Kidney (tissue), 14 donors: Measurements from ENCODE around the gene NOLC1. TPM values are rescaled to one million over a fixed set of nuclear protein-coding genes. Genes with fewer than 3 reads are reported as not detected.
"Not testable (repeated sequence)": the region's sequence is repeated elsewhere in the genome, so short reads cannot be mapped to it uniquely, and the experiment has no call there.

Source experiments
- DNase-seq, 5 donors: peaks; one replicate each; pipeline ENCODE4 v3.0.0-alpha.2; 2013 to 2020
- FAIRE-seq: peaks from 2 replicates; lab custom pipeline; 2012; peaks lifted over from hg19 to GRCh38; lab: Jason Lieb, UNC
- H3K27ac ChIP-seq, 2 donors: one replicate each; pipeline ENCODE4 v1.7.0; 2013; ENCODE audit warnings: low read depth in 2 of 2, low read length in 2 of 2, inconsistent platforms in 1 of 2
- H3K27me3 ChIP-seq: one replicate; pipeline ENCODE4 v1.7.1; 2013; ENCODE audit warnings: low read length, inconsistent platforms; ENCODE audit not compliant: control insufficient read depth, insufficient read depth
- H3K36me3 ChIP-seq, 3 donors: one replicate each; pipeline versions ENCODE4 v1.7.0 to v1.7.1; 2013; ENCODE audit warnings: low read length in 3 of 3, control low read depth in 1 of 3, inconsistent platforms in 1 of 3; ENCODE audit not compliant: insufficient read depth in 3 of 3, control insufficient read depth in 2 of 3
- H3K4me1 ChIP-seq, 3 donors: one replicate each; pipeline versions ENCODE4 v1.7.0 to v1.7.1; 2013; ENCODE audit warnings: low read length in 3 of 3, inconsistent platforms in 1 of 3, low read depth in 1 of 3; ENCODE audit not compliant: control insufficient read depth in 2 of 3, insufficient read depth in 2 of 3
- H3K4me3 ChIP-seq, 3 donors: one replicate each; pipeline versions ENCODE4 v1.7.0 to v1.8.1; 2013; ENCODE audit warnings: low read length in 3 of 3, control low read depth in 1 of 3, inconsistent platforms in 1 of 3
- H3K9ac ChIP-seq, 3 donors: one replicate each; pipeline versions ENCODE4 v1.7.0 to v1.7.1; 2013; ENCODE audit warnings: low read length in 3 of 3, control low read depth in 1 of 3, inconsistent platforms in 1 of 3
- H3K9me3 ChIP-seq, 3 donors: one replicate each; pipeline versions ENCODE4 v1.7.0 to v1.7.1; 2013; ENCODE audit warnings: low read length in 3 of 3, control low read depth in 1 of 3, inconsistent platforms in 1 of 3; ENCODE audit not compliant: control insufficient read depth in 2 of 3, insufficient read depth in 1 of 3
- CTCF ChIP-seq: IDR thresholded peaks from 3 replicates; pipeline ENCODE4 v1.5.1; 2012; ENCODE audit warnings: mild to moderate bottlenecking, moderate library complexity, borderline replicate concordance; ENCODE audit not compliant: insufficient read depth; ENCODE audit errors: extremely low read depth
- intact Hi-C: fragments of 100-400 bp; cut with DNase I; formaldehyde crosslinking; loops from one replicate; pipeline ENCODE4 v1.11.1; 2022
- polyA plus RNA-seq: library from polyadenylated mRNA; stranded (reverse); fragments of 350-450 nt; fragmentation: Illumina TruSeq; extraction: RNeasy Lipid Tissue Mini Kit (QIAGEN cat#74804); gene quantifications from one replicate; pipeline ENCODE4 v1.2.3, GENCODE V29; 2014; ENCODE audit warnings: low read depth, low replicate concordance; ENCODE audit not compliant: insufficient read depth
- total RNA-seq: library from RNA; stranded (reverse); fragmentation: NEBNext Ultra II Directional; extraction: Animal tissue kit (Norgen Biotek cat#: 25700); gene quantifications from one replicate; pipeline ENCODE4 v1.2.1, GENCODE V29; 2021
- donor health status: control.
- donor health status: control.
- donor health status: control.
- donor health status: control.
- donor health status: control.
- donor health status: DM: yes; HTN: yes; CAD: no.
- donor health status: Normal renal cell carcinoma (clear cell type).

The NOLC1 gene
- total and polyA plus RNA-seq, 2 donors from 2014 or later: 20.1 to 50.4 TPM

- Histone ChIP-seq H3K4me3 (no peak overlapping the region), H3K4me1 (peaks cover 0 to 3% (median 0%) of the 10 kb centered on the region in 3 donors), H3K9ac (no peak overlapping the region), H3K27me3 (no peaks in the 10 kb centered on the region), H3K9me3 (no peaks in the 10 kb centered on the region), H3K36me3 (no peaks in the 10 kb centered on the region), H3K27ac (no peak overlapping the region)
- intact Hi-C loops: no loop called here
- FAIRE-seq (no peak), DNase-seq (no peak)
- no peak for TF ChIP-seq CTCF
Observed at GRCh38 chr10:102185811-102186527, 33.8 kb downstream of the NOLC1 start.

- H3K27me3 ChIP-seq: no peaks in the 10 kb centered on the region
- TF ChIP-seq CTCF: no peak
- no peak overlapping the region for H3K4me3 ChIP-seq
- FAIRE-seq (no peak), DNase-seq (no peak)
- no peaks in the 10 kb centered on the region for H3K36me3 ChIP-seq
- intact Hi-C loops: no loop called here
- no peak overlapping the region for H3K9ac ChIP-seq
- H3K27ac ChIP-seq: no peak overlapping the region
- peaks cover 0 to 4% (median 0%) of the 10 kb centered on the region in 3 donors for H3K9me3 ChIP-seq
- peaks cover 0 to 3% (median 0%) of the 10 kb centered on the region in 3 donors for H3K4me1 ChIP-seq
Observed at GRCh38 chr10:102188298-102188940, 36.2 kb downstream of the NOLC1 start.

- intact Hi-C loops, H3K4me3 ChIP-seq, DNase-seq, FAIRE-seq, H3K27me3 ChIP-seq, H3K4me1 ChIP-seq, H3K9me3 ChIP-seq, H3K36me3 ChIP-seq, H3K27ac ChIP-seq: not testable (repeated sequence)
- peak overlapping the region in 1 of 3 donors; percentile 26 for H3K9ac ChIP-seq
Observed at GRCh38 chr10:102188941-102189898, 37.0 kb downstream of the NOLC1 start.
